Endometrium (tissue), 2 donors: ENCODE results near the gene TAC1.
A peak's percentile ranks its signal among the peaks of the same experiment; 100 is the strongest.
"Not testable (repeated sequence)": the region's sequence is repeated elsewhere in the genome, so short reads cannot be mapped to it uniquely, and the experiment has no call there.

ENCODE experiments used
- FAIRE-seq: peaks from 2 replicates; lab custom pipeline; 2012; peaks lifted over from hg19 to GRCh38; lab: Jason Lieb, UNC
- donor health status: control.
- donor health status: control.

Gene TAC1

GRCh38 chr7:97731736-97732564, at the start of gene TAC1:
TAC1 (plus strand) TSS chr7:97732086; CDS start chr7:97732613, 527 bp downstream.
- no peak for FAIRE-seq

GRCh38 chr7:97685952-97686351, 45.9 kb upstream of the TAC1 start:
- no peak for FAIRE-seq

- no peak for FAIRE-seq
Observed at GRCh38 chr7:97693586-97693985, 38.3 kb upstream of the TAC1 start.

DNA sequence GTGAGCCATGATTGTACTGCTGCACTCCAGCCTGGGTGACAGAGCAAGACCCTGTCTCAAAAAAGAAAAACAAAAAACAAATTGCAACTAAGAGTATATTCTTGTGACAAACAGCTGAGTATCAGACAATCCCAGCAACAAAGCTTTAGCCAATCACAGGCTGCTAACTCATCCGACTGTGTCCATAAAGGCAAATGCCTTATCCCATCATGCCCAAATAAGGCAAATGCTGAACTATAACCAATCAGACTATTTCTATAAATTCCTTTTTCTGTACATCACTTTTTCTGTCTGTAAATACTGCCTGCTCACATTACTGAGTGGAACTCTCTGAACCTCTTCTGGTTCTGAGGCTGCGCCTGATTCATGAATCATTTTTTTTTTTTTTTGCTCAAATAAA, 37.5 kb upstream of the TAC1 start:
- FAIRE-seq: no peak

DNA sequence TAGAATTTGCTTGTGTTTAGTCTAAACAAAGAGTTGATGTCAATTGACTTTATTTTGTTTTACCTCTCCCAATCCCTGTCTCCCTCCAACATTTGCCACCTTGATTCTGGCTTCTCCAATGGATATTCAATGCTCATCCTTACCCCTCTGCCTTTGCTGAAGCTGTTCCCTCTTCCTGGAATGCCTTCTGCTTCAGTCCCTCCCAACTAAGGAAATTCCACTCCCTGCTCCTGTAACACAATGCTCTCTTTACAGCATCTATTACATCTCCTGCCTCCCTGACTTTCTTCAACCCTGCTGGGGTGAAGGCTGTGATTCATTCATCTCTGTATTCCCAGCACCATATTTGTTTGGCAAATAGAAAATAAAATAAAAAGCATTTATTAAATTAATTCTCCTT, 34.5 kb upstream of the TAC1 start:
- FAIRE-seq: no peak

DNA sequence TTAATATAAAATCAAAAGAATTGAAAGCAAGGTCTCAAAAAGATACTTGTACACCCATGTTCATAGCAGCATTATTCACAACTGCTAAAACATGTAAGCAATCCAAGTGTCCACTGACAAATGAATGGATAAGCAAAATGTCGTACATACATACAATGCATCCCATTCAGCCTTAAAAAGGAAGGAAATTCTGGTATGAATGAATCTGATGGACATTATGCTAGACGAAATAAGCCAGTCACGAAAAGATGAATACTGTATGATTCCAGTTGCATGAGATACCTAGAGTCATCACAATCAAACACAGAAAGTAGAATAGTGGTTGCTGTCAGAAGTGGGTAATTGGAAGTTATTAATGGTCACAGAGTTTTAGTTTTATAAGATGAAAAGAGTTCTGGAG, 9.5 kb upstream of the TAC1 start:
- no peak for FAIRE-seq

DNA sequence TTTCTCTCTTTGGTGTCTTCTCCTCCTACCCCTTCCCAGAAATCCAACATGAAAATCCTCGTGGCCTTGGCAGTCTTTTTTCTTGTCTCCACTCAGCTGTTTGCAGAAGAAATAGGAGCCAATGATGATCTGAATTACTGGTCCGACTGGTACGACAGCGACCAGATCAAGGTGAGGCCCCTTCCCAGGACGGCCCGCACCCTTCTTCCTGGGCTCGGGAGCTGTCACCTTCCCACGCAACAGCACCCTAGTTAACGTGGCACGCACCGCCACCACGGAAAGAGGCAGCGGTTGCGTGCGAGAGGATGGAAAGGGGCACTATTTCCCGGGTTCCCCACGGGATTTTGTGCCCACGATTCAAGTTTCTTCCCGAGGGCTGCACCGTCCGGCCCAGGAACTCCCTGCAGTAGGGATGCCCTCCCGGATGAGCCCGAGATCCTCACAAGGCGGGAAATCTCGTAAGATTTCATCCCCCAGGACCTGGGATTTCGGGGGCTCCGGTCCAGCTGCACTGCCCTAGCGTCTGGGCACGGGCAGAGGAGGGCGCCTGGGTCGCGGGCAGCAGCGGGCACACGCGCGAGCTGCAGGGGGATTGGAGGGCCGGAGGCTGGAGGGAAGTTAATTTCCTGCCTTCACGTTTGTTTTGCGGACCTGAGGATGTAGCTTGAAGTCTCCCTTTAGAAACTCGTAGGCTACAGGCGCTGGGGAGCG, 834 bp downstream of the TAC1 start:
- no peak for FAIRE-seq

DNA sequence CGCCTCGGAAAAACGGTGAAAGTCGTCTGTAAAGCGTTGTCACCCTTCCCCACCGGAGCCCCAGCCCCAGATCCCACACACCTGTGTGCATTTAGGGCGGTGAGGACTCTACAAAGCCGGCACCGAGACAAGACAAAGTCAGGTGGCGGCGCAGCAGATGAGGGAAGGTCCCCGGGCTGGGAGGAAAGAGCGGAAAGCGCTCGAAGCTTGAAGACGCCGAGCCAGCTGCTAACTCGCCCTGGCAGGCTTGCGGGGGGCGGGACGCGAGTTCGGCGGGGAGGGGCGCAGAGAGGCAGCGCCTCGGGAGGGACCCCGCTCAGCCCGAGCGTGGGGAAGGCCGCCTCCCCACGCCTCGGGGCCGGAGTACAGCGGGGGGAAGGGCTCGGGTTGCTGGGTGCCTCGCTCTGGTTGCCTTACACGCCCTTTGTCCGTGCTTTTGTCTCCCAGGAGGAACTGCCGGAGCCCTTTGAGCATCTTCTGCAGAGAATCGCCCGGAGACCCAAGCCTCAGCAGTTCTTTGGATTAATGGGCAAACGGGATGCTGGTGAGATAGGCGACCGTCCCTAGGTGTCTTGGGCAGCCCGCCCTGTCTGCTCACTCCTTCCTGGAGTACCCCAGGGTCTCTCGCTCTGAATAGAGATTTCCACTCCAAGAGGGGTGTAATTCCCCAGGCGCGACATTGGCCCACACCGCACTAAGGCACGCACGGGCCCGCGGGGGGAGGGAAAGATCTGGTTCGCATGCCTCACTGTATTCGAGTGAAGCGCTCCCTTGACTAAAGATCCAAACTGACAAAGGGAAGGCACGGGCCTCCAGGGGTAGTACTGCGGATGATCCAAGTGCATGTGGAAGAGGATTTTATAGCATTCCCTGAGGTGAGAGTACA, 1.6 kb downstream of the TAC1 start:
- no peak for FAIRE-seq

- no peak for FAIRE-seq
Observed at GRCh38 chr7:97734255-97734654, 2.4 kb downstream of the TAC1 start.

- no peak for FAIRE-seq
Observed at GRCh38 chr7:97735075-97735474, 3.2 kb downstream of the TAC1 start.

- no peak for FAIRE-seq
Observed at GRCh38 chr7:97748482-97748881, 16.6 kb downstream of the TAC1 start.

GRCh38 chr7:97751566-97751965, 19.7 kb downstream of the TAC1 start:
- FAIRE-seq: peak; percentile 45

GRCh38 chr7:97752215-97752614, 20.3 kb downstream of the TAC1 start:
- FAIRE-seq: no peak

DNA sequence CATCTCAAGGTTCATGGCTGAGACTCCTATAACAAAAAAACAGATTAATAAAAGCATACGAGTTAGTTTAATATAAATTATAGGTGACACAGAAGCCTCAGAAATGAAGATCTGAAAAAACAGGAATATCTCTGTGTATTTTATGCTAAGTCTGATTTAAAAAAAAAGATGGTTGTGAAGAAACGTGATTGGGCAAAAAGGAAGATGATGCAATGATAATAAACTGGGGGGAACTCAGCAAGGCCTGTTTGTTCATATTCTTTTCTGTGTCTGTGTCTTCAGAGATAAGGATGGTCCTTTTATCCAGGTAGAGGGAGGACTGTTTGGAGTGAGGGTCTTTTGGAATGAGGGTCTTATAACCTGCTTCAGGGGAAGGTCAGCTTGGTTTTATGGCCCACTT, 25.9 kb downstream of the TAC1 start:
- no peak for FAIRE-seq

DNA sequence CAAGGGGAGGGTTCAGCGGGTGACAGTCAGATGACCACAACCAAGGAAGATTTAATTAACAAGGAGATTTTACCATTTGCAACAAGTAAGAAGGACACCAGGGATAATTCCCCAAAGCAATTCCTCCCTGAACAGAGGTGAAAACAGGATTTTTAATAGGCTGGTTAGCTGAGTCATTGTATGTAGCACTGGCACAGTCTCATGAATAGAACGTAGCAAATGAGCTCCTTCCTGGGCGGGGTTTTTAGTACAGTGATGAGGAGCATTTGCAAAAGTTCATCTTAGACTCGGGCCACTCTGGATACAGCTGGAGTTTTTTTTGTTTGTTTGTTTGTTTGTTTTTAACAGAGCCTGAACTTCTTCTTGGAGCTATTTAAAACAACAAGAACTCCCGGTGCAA, 39.0 kb downstream of the TAC1 start:
- no peak for FAIRE-seq

DNA sequence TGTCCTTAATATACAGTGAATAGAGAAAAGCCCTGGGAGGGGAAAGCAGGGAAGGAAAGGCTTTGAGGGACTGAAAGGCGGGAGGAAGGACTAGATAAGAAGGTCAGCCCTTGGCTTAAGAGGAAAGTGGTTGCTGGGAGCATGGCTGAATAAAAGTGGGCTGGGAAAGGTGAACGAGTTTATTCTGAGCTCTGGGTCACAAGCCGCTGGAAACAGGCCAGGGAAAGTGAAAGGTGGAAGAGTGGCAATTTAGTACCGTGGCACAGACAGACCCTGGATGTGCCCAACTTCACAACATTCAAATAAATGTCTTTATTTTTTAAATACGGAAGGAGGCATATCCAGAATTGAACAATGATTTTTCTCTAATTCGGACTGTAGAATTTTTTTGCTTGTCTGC, 39.7 kb downstream of the TAC1 start:
- FAIRE-seq: no peak

DNA sequence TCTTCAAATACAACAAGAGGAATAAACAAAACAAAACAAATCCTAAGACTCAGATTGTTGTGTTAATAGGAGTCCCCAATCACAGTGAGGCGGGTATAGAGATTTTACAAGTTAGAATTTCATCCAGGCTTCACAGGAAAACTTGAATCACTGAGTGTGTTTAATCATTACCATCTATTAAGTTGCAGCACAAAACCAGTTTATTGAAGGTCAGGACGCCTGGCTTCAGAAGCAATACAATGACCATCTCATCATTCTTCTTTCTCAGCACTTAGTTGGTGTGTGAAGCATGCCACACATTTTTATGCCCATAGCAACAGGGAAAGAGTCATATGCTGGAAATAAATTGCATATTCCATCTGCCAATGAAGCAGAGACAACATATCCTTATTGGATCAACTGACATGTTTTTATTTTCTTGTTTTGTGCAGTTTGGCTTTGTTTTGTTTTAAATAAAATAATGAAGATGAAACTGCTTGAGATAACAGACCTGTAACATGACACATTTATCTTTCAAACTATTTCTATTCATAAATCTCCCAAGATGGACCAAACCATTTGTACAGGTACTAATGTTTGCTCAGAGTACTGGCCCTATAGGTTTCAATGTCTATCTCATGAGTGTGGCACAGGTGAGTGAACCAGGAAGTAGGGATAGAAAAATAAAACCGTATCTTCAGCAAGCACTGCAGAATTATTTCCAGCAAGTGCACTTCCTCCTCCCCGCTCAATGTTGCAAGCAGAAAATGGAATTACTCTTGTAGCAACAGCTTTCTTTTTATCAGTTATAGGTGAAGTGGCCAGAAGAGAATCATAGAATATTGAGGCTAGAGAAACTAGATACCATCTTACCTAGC, 40.4 kb downstream of the TAC1 start:
- FAIRE-seq: no peak

- not testable (repeated sequence) for FAIRE-seq
Observed at GRCh38 chr7:97786398-97786797, 54.5 kb downstream of the TAC1 start.
